DOHH2 (cell line): Measurements from ENCODE around the gene ABCD2.

Source experiments
- H3F3A ChIP-seq: fragments of 200-600 bp; sonication (generic), shearing (Covaris generic); 2 replicates; pipeline ENCODE4 v1.6.0; 2016; ENCODE audit warnings: antibody characterized with exemption, mild to moderate bottlenecking; ENCODE audit not compliant: control insufficient read depth, insufficient read depth
- H3K27ac ChIP-seq: fragments of 200-600 bp; sonication (generic); 2 replicates; pipeline ENCODE4 v1.5.1; 2014; ENCODE audit warnings: low read depth, mild to moderate bottlenecking, low read length, moderate library complexity
- H3K27me3 ChIP-seq: fragments of 200-600 bp; sonication (generic); 2 replicates; pipeline ENCODE4 v1.6.1; 2014; ENCODE audit warnings: mild to moderate bottlenecking, low read length, mixed read lengths; ENCODE audit not compliant: control insufficient read depth
- H3K36me3 ChIP-seq: fragments of 200-600 bp; sonication (generic); 2 replicates; pipeline ENCODE4 v1.6.1; 2014; ENCODE audit warnings: mild to moderate bottlenecking, low read length, moderate library complexity, mixed read lengths; ENCODE audit not compliant: control insufficient read depth
- H3K4me1 ChIP-seq: fragments of 200-600 bp; sonication (generic); 2 replicates; pipeline ENCODE4 v1.6.1; 2014; ENCODE audit warnings: mild to moderate bottlenecking, low read length, mixed read lengths; ENCODE audit not compliant: control insufficient read depth
- H3K4me2 ChIP-seq: fragments of 200-600 bp; sonication (generic); 2 replicates; pipeline ENCODE4 v1.6.0; 2014; ENCODE audit warnings: mild to moderate bottlenecking, low read length, moderate library complexity
- H3K4me3 ChIP-seq: fragments of 200-600 bp; sonication (generic); 2 replicates; pipeline ENCODE4 v1.5.1; 2014; ENCODE audit warnings: mild to moderate bottlenecking, low read length, mixed read lengths
- H3K79me2 ChIP-seq: fragments of 200-600 bp; sonication (generic); 2 replicates; pipeline ENCODE4 v1.6.1; 2014; ENCODE audit warnings: mild to moderate bottlenecking, low read length, mixed read lengths; ENCODE audit not compliant: control insufficient read depth
- H3K9me2 ChIP-seq: fragments of 200-600 bp; sonication (generic); replicated peaks from 2 replicates; pipeline ENCODE4 v1.6.1; 2014; ENCODE audit warnings: mild to moderate bottlenecking, low read length, mixed read lengths; ENCODE audit not compliant: control insufficient read depth
- H3K9me3 ChIP-seq: fragments of 200-600 bp; sonication (generic); 2 replicates; pipeline ENCODE4 v1.6.1; 2014; ENCODE audit warnings: antibody characterized with exemption, low read length, mixed read lengths; ENCODE audit not compliant: control insufficient read depth, insufficient read depth
- H4K20me1 ChIP-seq: fragments of 200-600 bp; sonication (generic); 2 replicates; pipeline ENCODE4 v1.6.0; 2014; ENCODE audit warnings: low read depth, mild to moderate bottlenecking, antibody characterized with exemption, low read length, moderate library complexity; ENCODE audit not compliant: control insufficient read depth, insufficient read depth
- CTCF ChIP-seq: fragments of 200-600 bp; sonication (generic); IDR thresholded peaks from one replicate; pipeline ENCODE4 v1.5.1; 2014; ENCODE audit warnings: antibody characterized with exemption, mild to moderate bottlenecking, low read depth, low read length; ENCODE audit not compliant: poor library complexity, severe bottlenecking
- EZH2phosphoT487 ChIP-seq: fragments of 200-600 bp; sonication (generic); IDR thresholded peaks from 2 replicates; pipeline ENCODE4 v1.6.1; 2017; ENCODE audit warnings: borderline replicate concordance, mild to moderate bottlenecking, antibody characterized with exemption, low read length, moderate library complexity, mixed read lengths

ABCD2 gene

GRCh38 chr12:39616251-39616650 is 3.4 kb downstream of the ABCD2 start:
- no peaks in the 10 kb centered on the region; the same call in 1 of the 2 replicates for H3K27me3 ChIP-seq
- peaks cover 3% of the 10 kb centered on the region for H3F3A ChIP-seq
- H3K4me1 ChIP-seq: peaks cover 30% of the 10 kb centered on the region
- no peaks in the 10 kb centered on the region for H3K9me3 ChIP-seq
- no peaks in the 10 kb centered on the region for H3K9me2 ChIP-seq
- H3K79me2 ChIP-seq: no peaks in the 10 kb centered on the region
- H3K27ac ChIP-seq: no peak overlapping the region
- TF ChIP-seq CTCF (no peak), EZH2phosphoT487 (no peak)
- H3K4me3 ChIP-seq: no peak overlapping the region
- no peaks in the 10 kb centered on the region for H3K36me3 ChIP-seq
- no peaks in the 10 kb centered on the region for H4K20me1 ChIP-seq
- H3K4me2 ChIP-seq: no peak overlapping the region

GRCh38 chr12:39613525-39613924 is 6.1 kb downstream of the ABCD2 start:
- H3K4me3 ChIP-seq: no peak overlapping the region
- no peaks in the 10 kb centered on the region; the same call in 1 of the 2 replicates for H3K27me3 ChIP-seq
- peaks cover 9% of the 10 kb centered on the region for H3K4me1 ChIP-seq
- H4K20me1 ChIP-seq: no peaks in the 10 kb centered on the region
- no peaks in the 10 kb centered on the region for H3K9me3 ChIP-seq
- no peaks in the 10 kb centered on the region for H3K79me2 ChIP-seq
- H3K4me2 ChIP-seq: no peak overlapping the region
- H3F3A ChIP-seq: no peaks in the 10 kb centered on the region; the same call in 1 of the 2 replicates
- TF ChIP-seq CTCF (no peak), EZH2phosphoT487 (no peak)
- no peaks in the 10 kb centered on the region for H3K9me2 ChIP-seq
- H3K27ac ChIP-seq: no peak overlapping the region
- H3K36me3 ChIP-seq: no peaks in the 10 kb centered on the region

GRCh38 chr12:39612250-39612649 is 7.4 kb downstream of the ABCD2 start:
- no peaks in the 10 kb centered on the region for H4K20me1 ChIP-seq
- no peaks in the 10 kb centered on the region for H3K4me1 ChIP-seq
- no peaks in the 10 kb centered on the region for H3F3A ChIP-seq
- H3K9me3 ChIP-seq: no peaks in the 10 kb centered on the region
- no peaks in the 10 kb centered on the region for H3K27me3 ChIP-seq
- no peak for TF ChIP-seq EZH2phosphoT487
- TF ChIP-seq CTCF: no peak
- H3K36me3 ChIP-seq: no peaks in the 10 kb centered on the region
- H3K4me2 ChIP-seq: no peak overlapping the region
- no peak overlapping the region for H3K27ac ChIP-seq
- H3K4me3 ChIP-seq: no peak overlapping the region
- no peaks in the 10 kb centered on the region for H3K9me2 ChIP-seq
- no peaks in the 10 kb centered on the region for H3K79me2 ChIP-seq
